Measurements from ENCODE around the gene HYAL3. TPM values are rescaled to one million over a fixed set of nuclear protein-coding genes. Genes with fewer than 3 reads are reported as not detected.

HYAL3 gene
- total RNA-seq, 1 donor from 2014 or later: 2.5 TPM

GRCh38 chr3:50258979-50259378 lies 40.2 kb downstream of the HYAL3 start:
- DNase-seq: no peak
- ChIA-PET CTCF (interaction anchor here (1.3 to 4.4 kb wide), 5 partner anchors 11 to 78 kb away, joined by 3 to 34 read pairs (median 8); no protein-coding TSS in a partner anchor), POLR2A (interaction anchor here (0.7 to 1.6 kb wide), 4 partner anchors 12 to 1818 kb away, joined by 3 to 8 read pairs (median 4); partner anchors contain the start of gene GNAI2)
- TF ChIP-seq, protein P1, sequence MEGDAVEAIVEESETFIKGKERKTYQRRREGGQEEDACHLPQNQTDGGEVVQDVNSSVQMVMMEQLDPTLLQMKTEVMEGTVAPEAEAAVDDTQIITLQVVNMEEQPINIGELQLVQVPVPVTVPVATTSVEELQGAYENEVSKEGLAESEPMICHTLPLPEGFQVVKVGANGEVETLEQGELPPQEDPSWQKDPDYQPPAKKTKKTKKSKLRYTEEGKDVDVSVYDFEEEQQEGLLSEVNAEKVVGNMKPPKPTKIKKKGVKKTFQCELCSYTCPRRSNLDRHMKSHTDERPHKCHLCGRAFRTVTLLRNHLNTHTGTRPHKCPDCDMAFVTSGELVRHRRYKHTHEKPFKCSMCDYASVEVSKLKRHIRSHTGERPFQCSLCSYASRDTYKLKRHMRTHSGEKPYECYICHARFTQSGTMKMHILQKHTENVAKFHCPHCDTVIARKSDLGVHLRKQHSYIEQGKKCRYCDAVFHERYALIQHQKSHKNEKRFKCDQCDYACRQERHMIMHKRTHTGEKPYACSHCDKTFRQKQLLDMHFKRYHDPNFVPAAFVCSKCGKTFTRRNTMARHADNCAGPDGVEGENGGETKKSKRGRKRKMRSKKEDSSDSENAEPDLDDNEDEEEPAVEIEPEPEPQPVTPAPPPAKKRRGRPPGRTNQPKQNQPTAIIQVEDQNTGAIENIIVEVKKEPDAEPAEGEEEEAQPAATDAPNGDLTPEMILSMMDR (IDR thresholded peaks at IDR 0.05): no peak
- H3K4me1 Mint-ChIP-seq: peaks cover 7% of the 10 kb centered on the region
- intact Hi-C loops (cut with micrococcal nuclease): no loop called here
- H3K27ac Mint-ChIP-seq: no peak overlapping the region
- no peak for ATAC-seq (ENCODE audit: low read depth)
- no peak overlapping the region for H3K4me3 Mint-ChIP-seq
- no peaks in the 10 kb centered on the region for H3K27me3 Mint-ChIP-seq
- H3K9me3 Mint-ChIP-seq: no peaks in the 10 kb centered on the region
- peaks cover 45% of the 10 kb centered on the region for H3K36me3 Mint-ChIP-seq (ENCODE audit: low read depth)

DNA sequence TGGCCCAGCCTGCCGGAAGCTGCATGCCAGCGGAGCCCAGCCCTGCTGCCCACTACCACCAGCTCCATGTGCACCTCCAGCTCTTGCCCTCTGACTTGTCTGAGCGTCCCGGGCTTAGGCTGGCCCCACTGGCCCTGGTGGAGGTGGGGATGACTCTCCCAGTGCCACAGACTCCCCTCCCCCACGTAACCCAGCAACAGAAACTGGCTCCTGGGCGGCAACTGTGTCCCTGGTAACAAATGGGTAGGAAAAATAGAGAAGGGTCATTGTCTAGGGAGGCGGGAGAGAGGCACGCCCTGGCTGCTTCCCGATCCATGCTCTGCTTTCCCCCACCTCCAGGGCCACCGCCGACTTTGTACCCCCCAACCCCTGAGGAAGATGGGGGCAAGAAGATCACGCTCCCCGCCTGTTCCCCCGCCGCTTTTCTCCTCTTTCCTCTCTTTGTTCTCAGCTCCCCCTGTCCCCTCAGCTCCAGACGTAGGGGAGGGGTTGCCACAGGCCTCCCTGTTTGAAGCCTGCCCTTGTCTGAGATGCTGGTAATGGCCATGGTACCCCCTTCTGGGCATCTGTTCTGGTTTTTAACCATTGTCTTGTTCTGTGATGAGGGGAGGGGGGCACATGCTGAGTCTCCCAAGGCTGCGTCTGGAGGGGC lies 41.0 kb downstream of the HYAL3 start:
- POLR2A ChIA-PET: interaction anchor here (0.7 to 1.6 kb wide), 4 partner anchors 12 to 1817 kb away, joined by 3 to 8 read pairs (median 4); partner anchors contain the start of gene GNAI2
- Mint-ChIP-seq H3K27ac (no peak overlapping the region), H3K4me1 (peaks cover 11% of the 10 kb centered on the region), H3K4me3 (no peak overlapping the region), H3K9me3 (no peaks in the 10 kb centered on the region), H3K27me3 (no peaks in the 10 kb centered on the region), H3K36me3 (ENCODE audit: low read depth) (peaks cover 53% of the 10 kb centered on the region)
- no peak for ATAC-seq (ENCODE audit: low read depth)
- no peak for DNase-seq
- CTCF ChIA-PET: interaction anchor here (1.3 to 4.4 kb wide), 3 partner anchors 10 to 79 kb away, joined by 3 to 34 read pairs (median 4); no protein-coding TSS in a partner anchor
- TF ChIP-seq, protein P1 (IDR thresholded peaks at IDR 0.05): no peak
- intact Hi-C loops (cut with micrococcal nuclease): no loop called here

DNA sequence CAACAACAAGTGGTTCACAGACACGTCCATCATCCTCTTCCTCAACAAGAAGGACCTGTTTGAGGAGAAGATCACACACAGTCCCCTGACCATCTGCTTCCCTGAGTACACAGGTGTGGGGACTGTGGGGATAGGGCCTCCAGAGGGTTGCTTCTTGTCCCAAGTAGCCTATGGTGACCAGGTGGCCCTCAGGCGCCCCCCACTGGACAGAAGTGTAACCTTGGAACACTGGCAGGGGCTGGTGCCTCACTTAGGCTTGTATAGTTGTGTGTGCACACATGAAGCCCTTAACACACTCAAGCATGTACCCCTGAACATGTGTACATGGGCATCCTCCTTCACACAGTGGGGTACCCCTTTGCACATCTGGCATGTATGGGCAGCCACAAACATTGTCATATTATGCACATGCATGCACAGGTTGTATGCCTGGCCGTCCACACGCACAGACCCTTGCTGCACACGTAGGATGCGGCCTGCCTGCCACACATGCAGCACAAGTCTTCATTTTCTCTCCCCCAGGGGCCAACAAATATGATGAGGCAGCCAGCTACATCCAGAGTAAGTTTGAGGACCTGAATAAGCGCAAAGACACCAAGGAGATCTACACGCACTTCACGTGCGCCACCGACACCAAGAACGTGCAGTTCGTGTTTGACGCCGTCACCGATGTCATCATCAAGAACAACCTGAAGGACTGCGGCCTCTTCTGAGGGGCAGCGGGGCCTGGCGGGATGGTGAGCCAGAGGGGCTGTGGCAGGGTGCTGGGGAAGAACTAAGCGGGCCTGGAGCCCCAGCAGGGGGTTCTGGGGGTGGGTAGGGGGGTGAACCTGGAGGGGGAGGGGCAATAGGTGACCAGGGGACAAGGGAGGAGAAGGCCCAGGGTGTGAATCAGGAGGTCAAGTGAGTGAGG lies 42.0 kb downstream of the HYAL3 start:
- DNase-seq: no peak
- Mint-ChIP-seq H3K27ac (no peak overlapping the region), H3K4me1 (peaks cover 11% of the 10 kb centered on the region), H3K27me3 (no peaks in the 10 kb centered on the region), H3K36me3 (ENCODE audit: low read depth) (peaks cover 59% of the 10 kb centered on the region), H3K4me3 (no peak overlapping the region), H3K9me3 (no peaks in the 10 kb centered on the region)
- POLR2A ChIA-PET: no interaction called here
- intact Hi-C loops (cut with micrococcal nuclease): no loop called here
- no peak for ATAC-seq (ENCODE audit: low read depth)
- CTCF ChIA-PET: interaction anchor here (0.8 to 4.4 kb wide), 5 partner anchors 9 to 62 kb away, joined by 3 to 34 read pairs (median 4); no protein-coding TSS in a partner anchor
- TF ChIP-seq, protein P1 (IDR thresholded peaks at IDR 0.05): no peak

DNA sequence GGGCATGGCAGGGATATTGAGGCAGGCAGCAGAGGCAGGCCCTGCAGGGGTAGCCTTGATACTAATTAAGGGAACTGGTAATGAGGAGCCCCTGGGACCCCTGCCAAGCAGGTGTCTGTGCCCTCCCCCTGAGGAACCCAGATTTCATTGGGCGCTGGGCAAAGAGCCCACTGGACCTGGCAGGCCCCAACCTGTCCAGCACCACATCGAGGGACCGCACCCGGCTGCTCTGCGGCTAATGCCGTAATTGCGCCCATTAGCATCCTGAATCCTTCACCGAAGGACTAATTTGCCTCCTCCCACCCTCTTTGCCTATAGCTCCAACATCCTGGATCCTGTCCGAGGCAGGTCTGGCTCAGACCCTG lies 44.0 kb downstream of the HYAL3 start:
- Mint-ChIP-seq H3K27ac (no peak overlapping the region), H3K27me3 (no peaks in the 10 kb centered on the region), H3K36me3 (ENCODE audit: low read depth) (peaks cover 74% of the 10 kb centered on the region), H3K9me3 (no peaks in the 10 kb centered on the region), H3K4me3 (no peak overlapping the region), H3K4me1 (peaks cover 24% of the 10 kb centered on the region)
- no peak for DNase-seq
- intact Hi-C loops (cut with micrococcal nuclease): no loop called here
- no peak for ATAC-seq (ENCODE audit: low read depth)
- POLR2A ChIA-PET: interaction anchor here (0.6 kb wide), 1 partner anchor 1197 kb away, joined by 3 read pairs; no protein-coding TSS in a partner anchor
- CTCF ChIA-PET: interaction anchor here (1.0 to 2.6 kb wide), 2 partner anchors 9 to 61 kb away, joined by 3 to 11 read pairs; no protein-coding TSS in a partner anchor
- TF ChIP-seq, protein P1 (IDR thresholded peaks at IDR 0.05): no peak

All from activated B cell treated with CpG ODN at 0.5 μM for 24 hours (primary cell).